SK-N-SH treated with all-trans-retinoic acid at 6 μM for 48 hours (cell line): ENCODE data around the gene PHLDB1.

ENCODE experiments used
- OSR1 ChIP-seq: fragments of 250-450 bp; sonication (Bioruptor Pico); IDR thresholded peaks from 2 replicates; pipeline ENCODE4 v1.8.0; 2022; ENCODE audit warnings: moderate library complexity, mild to moderate bottlenecking, inconsistent platforms
- ZNF8 ChIP-seq: fragments of 450-650 bp; formaldehyde crosslinking; IDR thresholded peaks from 2 replicates; pipeline ENCODE4 v1.5.0; 2020; ENCODE audit warnings: mild to moderate bottlenecking, moderate library complexity
- TF ChIP-seq, protein P1 (sequence below): fragments of 250-450 bp; sonication (Bioruptor Pico); IDR thresholded peaks from 2 replicates; pipeline ENCODE4 v1.5.1; 2020; ENCODE audit warnings: low read depth, mild to moderate bottlenecking, moderate library complexity

DNA sequence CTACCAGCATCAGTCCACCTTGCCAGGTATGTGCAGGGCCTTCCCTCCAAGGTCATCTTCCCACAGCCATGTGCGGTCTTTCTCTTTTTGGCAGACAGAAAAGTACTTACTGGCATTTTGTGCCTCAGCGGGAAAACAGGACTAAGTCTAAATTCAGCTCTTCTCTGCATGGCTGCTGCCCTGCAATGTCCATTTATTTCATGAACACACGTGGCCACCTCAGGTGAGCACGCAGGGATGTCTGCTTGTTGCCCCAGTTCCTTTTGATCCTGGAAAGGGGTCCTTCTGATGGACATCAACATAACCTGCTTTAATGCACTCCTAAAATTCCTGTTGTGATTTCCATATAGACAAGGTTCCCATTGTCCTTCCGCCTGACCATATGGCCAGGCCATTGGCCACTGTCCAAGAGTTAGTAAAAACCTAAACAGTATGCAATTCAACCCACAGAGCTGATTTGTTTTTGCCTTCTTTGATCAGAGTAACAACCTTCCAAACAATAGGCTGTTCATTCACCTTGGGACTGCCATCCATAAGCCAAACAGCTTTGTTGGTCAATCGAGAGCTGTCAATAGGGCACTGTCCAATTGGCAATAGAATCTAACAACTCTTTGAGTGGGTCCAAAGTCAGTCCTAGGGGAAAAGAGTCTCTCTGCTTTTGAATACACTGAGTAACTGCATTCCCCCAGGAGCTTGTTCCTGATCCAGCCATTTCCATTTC lies 66.1 kb downstream of the PHLDB1 start:
- TF ChIP-seq, protein P1, sequence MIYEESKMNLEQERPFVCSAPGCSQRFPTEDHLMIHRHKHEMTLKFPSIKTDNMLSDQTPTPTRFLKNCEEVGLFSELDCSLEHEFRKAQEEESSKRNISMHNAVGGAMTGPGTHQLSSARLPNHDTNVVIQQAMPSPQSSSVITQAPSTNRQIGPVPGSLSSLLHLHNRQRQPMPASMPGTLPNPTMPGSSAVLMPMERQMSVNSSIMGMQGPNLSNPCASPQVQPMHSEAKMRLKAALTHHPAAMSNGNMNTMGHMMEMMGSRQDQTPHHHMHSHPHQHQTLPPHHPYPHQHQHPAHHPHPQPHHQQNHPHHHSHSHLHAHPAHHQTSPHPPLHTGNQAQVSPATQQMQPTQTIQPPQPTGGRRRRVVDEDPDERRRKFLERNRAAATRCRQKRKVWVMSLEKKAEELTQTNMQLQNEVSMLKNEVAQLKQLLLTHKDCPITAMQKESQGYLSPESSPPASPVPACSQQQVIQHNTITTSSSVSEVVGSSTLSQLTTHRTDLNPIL (CRISPR knock-in tag) = no peak
- TF ChIP-seq OSR1 (no peak), ZNF8 (CRISPR knock-in tag) (no peak)
